Activated CD4-positive, alpha-beta T cell treated with anti-CD3 and anti-CD28 coated beads, Interleukin-2, amount 10 ng/mL, durations not matched to agents 24 days and 14 days (primary cell): Measurements from ENCODE around the gene IL17REL. TPM values are rescaled to one million over a fixed set of nuclear protein-coding genes. Genes with fewer than 3 reads are reported as not detected.

Experiments
- DNase-seq: peaks from one replicate; pipeline ENCODE4 v3.0.0; 2022
- H3K27ac Mint-ChIP-seq: one replicate; pipeline ENCODE4 v1.8.0; 2022; ENCODE audit warnings: mild to moderate bottlenecking, mixed read lengths
- H3K27me3 Mint-ChIP-seq: one replicate; pipeline ENCODE4 v1.8.0; 2022; ENCODE audit warnings: mixed read lengths
- H3K36me3 Mint-ChIP-seq: one replicate; pipeline ENCODE4 v1.8.0; 2022; ENCODE audit warnings: low read depth, mild to moderate bottlenecking, mixed read lengths
- H3K4me1 Mint-ChIP-seq: one replicate; pipeline ENCODE4 v1.8.0; 2021; ENCODE audit warnings: mixed read lengths
- H3K4me3 Mint-ChIP-seq: one replicate; pipeline ENCODE4 v1.8.0; 2022; ENCODE audit warnings: mild to moderate bottlenecking, moderate library complexity, mixed read lengths
- H3K9me3 Mint-ChIP-seq: one replicate; pipeline ENCODE4 v1.8.0; 2021; ENCODE audit warnings: mixed read lengths
- intact Hi-C: fragments of 100-400 bp; cut with micrococcal nuclease; formaldehyde crosslinking; loops from one replicate; pipeline ENCODE4 v1.15.1; 2023
- total RNA-seq: library from RNA; stranded (reverse); gene quantifications from 2 replicates; pipeline ENCODE4 v1.2.3, GENCODE V29; 2022

The IL17REL gene
- total RNA-seq, result 0.09 and 0.14 TPM in 2 replicates

DNA sequence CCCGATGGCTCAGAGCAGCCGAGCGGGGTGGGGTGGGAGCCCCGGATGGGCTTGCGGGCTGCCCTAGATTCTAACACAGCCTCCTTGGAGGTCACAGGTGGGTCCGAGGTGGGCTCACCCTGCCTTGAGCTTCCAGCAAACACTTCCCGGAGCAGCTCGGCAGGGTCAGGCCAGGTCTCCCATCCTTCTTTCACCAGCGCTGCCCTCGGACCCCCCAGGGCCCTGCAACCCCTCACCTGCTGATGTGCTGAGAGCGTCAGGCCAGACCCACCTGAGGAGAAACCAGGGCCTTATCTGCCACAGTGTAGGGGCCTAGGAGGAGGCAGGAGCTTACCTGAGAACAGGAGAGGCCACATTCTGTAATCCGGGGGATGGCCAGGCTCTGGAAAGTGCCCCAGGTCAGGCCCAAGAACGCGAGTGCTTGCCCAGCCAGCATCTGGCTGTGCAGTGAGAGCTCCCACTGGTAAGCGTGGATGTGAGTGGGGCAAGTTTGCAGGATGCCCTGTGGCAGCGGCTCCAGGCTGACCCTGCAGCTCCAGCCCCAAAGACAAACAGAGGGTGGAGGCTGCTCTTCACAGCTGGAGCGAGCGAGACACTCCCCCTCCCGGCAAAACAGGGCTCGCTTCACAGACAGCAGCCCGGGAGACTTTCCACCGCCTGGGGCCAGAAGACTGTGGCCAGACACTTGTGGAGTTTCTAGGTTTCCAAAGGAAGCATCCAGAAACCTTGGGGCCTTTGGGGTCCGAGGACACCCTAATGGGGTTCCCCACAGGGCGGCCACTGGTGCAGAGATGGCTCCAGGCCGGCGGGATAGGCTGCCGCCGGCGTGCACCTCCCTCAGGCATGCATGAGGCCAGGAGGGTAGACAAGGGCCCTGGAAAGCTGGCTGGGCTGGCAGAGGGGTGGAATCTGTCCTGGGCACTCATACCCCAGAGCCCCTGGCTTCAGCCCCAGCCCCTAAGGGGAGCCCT is at the start of gene IL17REL:
IL17REL (minus strand) TSS at position 555 of the 971 bp plus-strand sequence; CDS start at position 436, 119 bp downstream.
- Mint-ChIP-seq H3K4me3 (peak within 1 kb of the TSS; percentile 64), H3K4me1 (peaks cover 15% of the 10 kb centered on the region), H3K27ac (peak within 1 kb of the TSS; percentile 84), H3K27me3 (peaks cover 22% of the 10 kb centered on the region), H3K36me3 (no peaks in the 10 kb centered on the region), H3K9me3 (no peaks in the 10 kb centered on the region)
- no peak for DNase-seq
- intact Hi-C loops, result no loop called here

- Mint-ChIP-seq H3K36me3 (no peaks in the 10 kb centered on the region), H3K4me1 (no peaks in the 10 kb centered on the region), H3K9me3 (no peaks in the 10 kb centered on the region), H3K27ac (no peak overlapping the region), H3K27me3 (peaks cover 15% of the 10 kb centered on the region), H3K4me3 (no peak overlapping the region)
- DNase-seq, result no peak
- intact Hi-C loops, result no loop called here
Observed at GRCh38 chr22:50061824-50062355, 49.3 kb upstream of the IL17REL start.

- Mint-ChIP-seq H3K9me3 (no peaks in the 10 kb centered on the region), H3K27ac (no peak overlapping the region), H3K27me3 (peaks cover 18% of the 10 kb centered on the region), H3K4me1 (no peaks in the 10 kb centered on the region), H3K36me3 (no peaks in the 10 kb centered on the region), H3K4me3 (no peak overlapping the region)
- intact Hi-C loops, result no loop called here
- DNase-seq, result no peak
Observed at GRCh38 chr22:50061141-50061823, 48.7 kb upstream of the IL17REL start.

DNA sequence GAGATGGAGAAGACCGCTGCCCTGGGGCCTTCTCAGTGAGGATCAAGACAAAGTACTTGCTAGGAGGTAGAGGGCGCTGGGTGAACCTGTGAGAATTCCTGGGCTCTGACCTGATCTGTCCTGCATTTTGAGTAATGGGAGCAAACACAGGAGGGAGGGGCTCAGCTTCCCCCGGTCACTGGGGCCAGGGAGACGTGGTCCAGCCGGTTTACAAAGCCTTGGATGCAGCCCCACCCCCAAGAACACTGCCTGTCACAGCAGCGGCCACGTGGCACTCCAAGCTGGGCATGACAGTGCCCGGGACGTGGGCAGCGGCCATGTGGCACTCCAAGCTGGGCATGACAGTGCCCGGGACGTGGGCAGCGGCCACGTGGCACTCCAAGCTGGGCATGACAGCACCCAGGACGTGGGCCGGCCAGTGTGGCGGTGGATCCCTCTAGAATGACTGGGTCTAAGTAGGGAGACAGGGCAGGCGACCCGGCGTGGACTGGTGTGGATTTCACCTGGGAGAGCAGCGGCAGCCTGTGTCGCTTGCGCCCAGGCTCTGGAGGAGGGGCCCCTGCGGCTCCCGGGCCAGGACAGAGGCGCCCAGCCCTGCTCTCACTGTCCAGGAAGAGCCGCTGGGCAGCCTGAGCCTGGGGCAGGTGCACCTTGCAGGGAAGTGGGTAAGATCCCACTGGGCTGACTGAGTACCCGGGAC is 48.0 kb upstream of the IL17REL start:
- intact Hi-C loops, result no loop called here

DNA sequence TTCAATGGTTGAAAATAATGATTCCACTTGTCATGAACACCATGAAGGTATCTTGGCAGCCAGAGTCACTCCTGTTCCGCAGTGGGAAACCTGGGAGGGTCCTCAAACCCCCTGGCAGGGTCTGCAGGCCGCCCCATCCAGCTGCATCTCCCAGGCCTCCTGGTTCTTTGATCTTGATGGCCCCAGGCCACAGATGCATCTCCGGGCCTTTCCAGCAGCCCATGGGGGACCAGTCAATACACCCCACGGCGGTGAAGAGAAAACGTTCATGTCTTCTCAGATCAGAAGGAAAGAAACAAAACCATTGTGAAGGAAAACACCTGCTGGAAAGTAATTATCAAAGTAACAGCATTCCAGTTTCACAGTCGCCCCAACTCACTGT is 47.3 kb upstream of the IL17REL start:
- H3K27ac Mint-ChIP-seq, result no peak overlapping the region

More for the DNA sequence above, 48.0 kb upstream of the IL17REL start:
- no peak for DNase-seq
- no peaks in the 10 kb centered on the region for H3K36me3 Mint-ChIP-seq
- H3K9me3 Mint-ChIP-seq, result no peaks in the 10 kb centered on the region
- H3K4me1 Mint-ChIP-seq, result no peaks in the 10 kb centered on the region
- no peak overlapping the region for H3K27ac Mint-ChIP-seq
- H3K27me3 Mint-ChIP-seq, result peaks cover 22% of the 10 kb centered on the region
- no peak overlapping the region for H3K4me3 Mint-ChIP-seq

DNA sequence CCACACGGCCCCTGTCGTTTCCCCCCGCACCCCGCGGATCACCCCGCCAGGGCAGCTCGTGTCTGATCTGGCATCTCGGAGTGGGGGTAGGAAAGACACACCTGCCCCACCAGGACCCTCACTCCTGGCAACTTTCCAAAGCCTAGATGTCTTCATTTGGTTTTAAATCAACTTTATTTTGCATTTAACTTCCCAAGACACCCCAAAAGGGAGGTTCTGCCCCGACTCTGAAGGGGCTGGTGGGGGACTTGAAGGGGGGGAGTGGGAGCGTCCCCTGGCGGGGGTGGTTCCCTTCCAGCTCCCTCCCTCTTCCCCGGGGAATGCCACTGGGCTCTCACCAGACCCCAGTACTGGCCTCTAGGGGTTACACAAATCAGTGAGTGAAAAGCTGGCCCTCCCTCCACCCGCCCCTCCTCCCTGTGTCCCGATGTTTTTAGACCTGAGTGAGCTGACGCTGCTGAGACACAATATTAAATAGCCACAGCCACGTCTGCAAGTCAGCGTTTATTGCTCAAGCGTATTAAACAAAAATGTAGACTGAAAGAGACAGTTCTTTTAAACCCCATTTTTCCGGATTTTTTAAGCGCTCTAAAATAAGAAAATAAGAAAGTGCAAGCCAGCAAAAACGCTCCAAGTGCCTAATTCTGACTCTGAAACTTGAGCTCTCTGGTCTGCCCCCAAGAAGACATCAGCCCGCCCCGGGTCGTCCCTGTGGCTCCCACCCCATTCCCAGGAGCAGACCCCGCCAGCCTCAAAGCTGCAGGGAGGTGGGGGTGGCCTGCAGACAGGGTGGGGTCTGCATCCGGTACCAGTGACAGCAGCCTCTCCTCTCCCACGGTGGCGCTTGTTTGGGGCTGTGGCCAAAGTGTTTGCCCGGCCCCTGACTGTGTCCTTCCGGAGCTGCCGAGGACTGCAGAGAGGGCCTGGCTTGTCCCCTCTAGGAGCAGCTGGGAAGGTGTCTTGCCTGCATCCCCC is 46.6 kb upstream of the IL17REL start:
- no peaks in the 10 kb centered on the region for H3K36me3 Mint-ChIP-seq
- no peak overlapping the region for H3K27ac Mint-ChIP-seq
- DNase-seq, result no peak
- no peaks in the 10 kb centered on the region for H3K4me1 Mint-ChIP-seq
- intact Hi-C loops, result no loop called here
- no peaks in the 10 kb centered on the region for H3K9me3 Mint-ChIP-seq
- H3K27me3 Mint-ChIP-seq, result peaks cover 22% of the 10 kb centered on the region
- H3K4me3 Mint-ChIP-seq, result no peak overlapping the region

More for the DNA sequence above, 47.3 kb upstream of the IL17REL start:
- peaks cover 22% of the 10 kb centered on the region for H3K27me3 Mint-ChIP-seq
- H3K9me3 Mint-ChIP-seq, result no peaks in the 10 kb centered on the region
- no peaks in the 10 kb centered on the region for H3K36me3 Mint-ChIP-seq
- no peak overlapping the region for H3K4me3 Mint-ChIP-seq
- H3K4me1 Mint-ChIP-seq, result no peaks in the 10 kb centered on the region
- DNase-seq, result no peak
- intact Hi-C loops, result no loop called here

DNA sequence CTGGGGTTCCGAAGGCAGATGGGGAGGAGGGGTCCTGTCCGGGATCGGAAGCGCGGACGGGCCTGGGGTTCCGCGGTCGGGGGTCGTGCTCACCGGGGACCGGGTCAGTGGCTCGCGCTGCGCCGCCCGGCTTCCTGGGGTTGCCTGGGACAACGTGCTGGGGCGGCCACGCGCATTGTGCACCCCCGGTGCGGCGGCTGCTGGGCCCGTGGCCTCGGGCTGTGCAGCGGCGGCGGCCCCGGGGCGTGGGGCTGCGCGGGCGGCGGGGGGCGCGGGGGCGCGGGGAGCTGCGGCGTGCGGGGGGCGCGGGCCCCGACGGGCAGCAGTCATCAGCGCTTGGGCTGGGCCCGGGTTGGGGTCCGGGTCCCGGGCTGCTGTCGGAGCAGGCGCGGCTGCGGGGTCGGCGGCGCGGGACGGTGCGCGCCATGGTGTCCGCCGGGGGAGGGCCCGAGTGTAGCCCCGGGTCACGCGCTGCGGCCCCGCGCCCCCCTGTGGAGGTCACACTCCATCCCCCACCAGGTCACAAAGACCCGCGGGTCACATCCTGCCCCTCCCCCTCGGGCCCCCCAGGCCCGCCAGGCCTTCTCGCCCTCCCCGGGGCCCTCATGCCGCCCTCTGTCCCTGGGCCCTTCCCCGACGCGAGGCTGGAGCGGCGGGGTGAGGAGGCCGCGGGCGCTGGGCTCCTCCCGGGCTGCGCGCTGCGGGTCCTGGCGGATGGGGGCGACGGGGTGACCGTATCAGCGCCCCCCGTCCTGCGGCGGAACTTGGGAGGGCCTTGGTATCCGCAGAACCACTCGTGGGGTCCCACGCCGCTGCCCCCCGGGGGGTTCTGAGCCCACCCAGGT is 45.7 kb upstream of the IL17REL start, which contains the start of gene TTLL8:
TTLL8 (minus strand) TSS at position 238 of the 845 bp plus-strand sequence.
- intact Hi-C loops, result no loop called here
- no peak within 1 kb of the TSS for H3K27ac Mint-ChIP-seq
- DNase-seq, result no peak
- H3K4me3 Mint-ChIP-seq, result no peak within 1 kb of the TSS
- no peaks in the 10 kb centered on the region for H3K4me1 Mint-ChIP-seq
- peaks cover 22% of the 10 kb centered on the region for H3K27me3 Mint-ChIP-seq
- H3K36me3 Mint-ChIP-seq, result no peaks in the 10 kb centered on the region
- H3K9me3 Mint-ChIP-seq, result no peaks in the 10 kb centered on the region

DNA sequence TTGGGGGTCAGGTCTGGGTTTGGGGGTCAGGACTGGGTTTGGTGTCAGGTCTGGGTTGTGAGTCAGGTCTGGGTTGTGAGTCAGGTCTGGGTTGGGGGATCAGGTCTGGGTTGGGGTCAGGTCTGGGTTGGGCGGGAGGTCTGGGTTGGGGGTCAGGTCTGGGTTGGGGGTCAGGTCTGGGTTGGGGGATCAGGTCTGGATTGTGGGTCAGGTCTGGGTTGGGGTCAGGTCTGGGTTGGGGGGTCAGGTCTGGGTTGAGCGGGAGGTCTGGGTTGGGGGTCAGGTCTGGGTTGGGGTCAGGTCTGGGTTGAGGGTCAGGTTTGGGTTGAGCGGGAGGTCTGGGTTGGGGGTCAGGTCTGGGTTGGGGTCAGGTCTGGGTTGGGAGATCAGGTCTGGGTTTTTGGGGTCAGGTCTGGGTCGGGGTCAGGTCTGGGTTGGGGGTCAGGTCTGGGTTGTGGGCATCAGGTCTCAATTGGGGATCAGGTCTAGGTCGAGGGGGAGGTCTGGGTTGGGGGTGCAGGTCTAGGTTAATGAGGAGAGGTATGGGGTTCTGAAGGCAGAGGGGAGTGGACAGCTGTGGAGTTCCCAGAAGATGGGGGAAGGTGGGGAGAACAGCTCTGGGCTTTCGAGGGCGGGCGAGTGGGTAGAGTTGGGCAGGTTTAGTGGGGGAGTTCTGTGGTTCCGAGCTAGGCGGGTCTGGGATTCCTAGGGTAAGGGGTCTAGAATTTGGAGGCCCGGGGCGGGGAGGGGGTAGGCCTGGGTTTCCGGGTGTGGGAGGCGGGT is 44.9 kb upstream of the IL17REL start:
- peaks cover 22% of the 10 kb centered on the region for H3K27me3 Mint-ChIP-seq
- no peaks in the 10 kb centered on the region for H3K4me1 Mint-ChIP-seq
- H3K27ac Mint-ChIP-seq, result no peak overlapping the region
- DNase-seq, result no peak
- no peaks in the 10 kb centered on the region for H3K36me3 Mint-ChIP-seq
- no peaks in the 10 kb centered on the region for H3K9me3 Mint-ChIP-seq
- intact Hi-C loops, result no loop called here
- no peak overlapping the region for H3K4me3 Mint-ChIP-seq

DNA sequence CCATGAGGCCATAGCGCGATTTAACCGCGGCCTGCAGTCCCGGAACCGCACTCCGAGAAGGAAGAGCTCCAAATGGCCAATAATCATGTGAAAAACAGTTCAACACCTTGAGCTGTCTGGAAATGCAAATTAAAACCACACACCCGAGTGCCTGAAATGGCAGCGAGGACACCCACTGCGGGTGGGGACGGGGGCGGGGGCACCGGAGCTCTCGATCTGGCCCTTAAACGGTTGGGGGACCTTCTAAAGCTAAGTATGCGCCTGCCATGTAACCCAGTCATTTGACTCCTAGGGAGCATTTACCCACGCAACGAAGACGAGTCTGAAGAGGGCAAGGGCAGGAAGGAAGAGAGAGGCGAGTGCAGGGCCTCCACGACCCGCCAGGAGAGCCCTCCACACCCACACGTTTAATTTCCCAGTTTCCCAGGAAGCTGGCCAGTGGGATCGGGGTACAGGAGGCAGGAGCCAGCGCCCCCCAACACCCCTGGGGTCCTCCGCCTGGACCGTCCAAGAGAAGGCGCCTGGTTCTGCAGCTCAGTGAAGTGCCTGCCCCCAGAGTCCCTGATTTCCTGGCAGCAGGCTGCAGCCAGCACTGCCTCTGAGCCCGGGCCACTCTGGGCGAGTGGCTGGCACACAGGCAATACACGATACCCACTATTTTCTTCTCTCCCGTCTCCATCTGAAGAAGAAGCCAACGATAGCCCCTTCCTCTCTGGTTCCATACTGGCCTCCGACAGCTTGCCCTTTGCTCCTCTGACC is 43.8 kb upstream of the IL17REL start:
- Mint-ChIP-seq H3K9me3 (no peaks in the 10 kb centered on the region), H3K27ac (no peak overlapping the region), H3K36me3 (no peaks in the 10 kb centered on the region), H3K4me3 (no peak overlapping the region), H3K27me3 (peaks cover 22% of the 10 kb centered on the region), H3K4me1 (no peaks in the 10 kb centered on the region)
- DNase-seq, result no peak
- intact Hi-C loops, result no loop called here

DNA sequence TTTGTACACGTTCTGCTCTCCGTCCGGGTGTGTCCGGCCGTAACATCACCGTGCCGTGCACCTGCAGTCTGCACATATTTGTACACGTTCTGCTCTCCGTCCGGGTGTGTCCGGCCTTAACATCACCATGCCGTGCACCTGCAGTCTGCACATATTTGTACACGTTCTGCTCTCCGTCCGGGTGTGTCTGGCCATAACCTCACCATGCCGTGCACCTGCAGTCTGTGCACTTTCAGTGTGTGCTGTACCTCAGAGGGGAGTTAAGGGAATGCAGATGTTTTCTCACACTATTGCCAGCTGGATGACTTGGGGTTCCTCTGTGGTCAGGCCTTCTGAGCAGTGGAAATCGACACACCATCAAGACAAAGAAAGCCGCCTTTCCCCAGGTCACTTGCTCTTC is 41.3 kb upstream of the IL17REL start:
- peaks cover 12% of the 10 kb centered on the region for H3K27me3 Mint-ChIP-seq
- H3K9me3 Mint-ChIP-seq, result no peaks in the 10 kb centered on the region
- H3K27ac Mint-ChIP-seq, result no peak overlapping the region
- no peaks in the 10 kb centered on the region for H3K4me1 Mint-ChIP-seq
- intact Hi-C loops, result no loop called here
- no peaks in the 10 kb centered on the region for H3K36me3 Mint-ChIP-seq
- no peak for DNase-seq
- no peak overlapping the region for H3K4me3 Mint-ChIP-seq

DNA sequence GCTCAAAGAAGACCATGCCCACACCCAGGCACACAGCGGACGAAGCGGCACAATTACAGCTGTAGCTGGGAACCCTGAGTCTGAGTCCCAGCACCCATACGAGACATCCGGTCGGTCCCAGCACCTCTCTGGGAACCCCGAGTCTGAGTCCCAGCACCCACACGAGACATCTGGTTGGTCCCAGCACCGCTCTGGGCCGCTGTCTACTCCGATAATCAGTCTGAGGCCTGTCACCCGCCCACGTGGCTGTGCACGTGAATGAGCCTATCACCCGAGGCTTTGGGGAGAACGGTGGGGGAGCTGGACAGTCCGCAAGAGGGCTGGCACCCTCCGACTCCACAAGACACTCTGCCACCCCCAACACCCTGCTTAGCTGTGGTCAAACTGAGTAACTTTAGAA is 39.4 kb upstream of the IL17REL start:
- no peak overlapping the region for H3K4me3 Mint-ChIP-seq
- H3K36me3 Mint-ChIP-seq, result no peaks in the 10 kb centered on the region
- H3K27me3 Mint-ChIP-seq, result peaks cover 7% of the 10 kb centered on the region
- no peak overlapping the region for H3K27ac Mint-ChIP-seq
- no peaks in the 10 kb centered on the region for H3K9me3 Mint-ChIP-seq
- intact Hi-C loops, result no loop called here
- DNase-seq, result no peak
- H3K4me1 Mint-ChIP-seq, result no peaks in the 10 kb centered on the region
